ENCODE results near the gene CTNNBIP1. TPM values are rescaled to one million over a fixed set of nuclear protein-coding genes. Genes with fewer than 3 reads are reported as not detected.

Gene CTNNBIP1
- total and polyA plus RNA-seq, 8 donors = 9.4 to 27.3 (median 19.1) TPM

- Histone ChIP-seq H3K9me3 (no peaks in the 10 kb centered on the region), H3K4me1 (peaks cover 15 to 24% (median 22%) of the 10 kb centered on the region in 3 donors), H3K27me3 (no peaks in the 10 kb centered on the region), H3K36me3 (no peaks in the 10 kb centered on the region), H3K27ac (peak overlapping the region; percentile 70 to 93 (median 87)), H3K4me3 (peak overlapping the region in 1 of 4 donors; percentile 13)
- WGBS, 2 donors = 4 to 5% methylated on average over 17 of the region's 17 CpGs
- DNase-seq (peak; percentile 80 to 93 (median 92)), ATAC-seq (peak; percentile 83 to 90 (median 84)), FAIRE-seq (no peak)
- intact Hi-C loops (cut with DNase I) = no loop called here
- TF ChIP-seq CTCF (IDR thresholded peaks at IDR 0.05) = no peak
Observed at GRCh38 chr1:9825093-9826074, 84.7 kb downstream of the CTNNBIP1 start.

GRCh38 chr1:9824702-9825089 is 85.4 kb downstream of the CTNNBIP1 start:
- Histone ChIP-seq H3K36me3 (no peaks in the 10 kb centered on the region), H3K27me3 (no peaks in the 10 kb centered on the region), H3K4me3 (peak overlapping the region in 2 of 4 donors; percentile 77 to 81), H3K27ac (peak overlapping the region; percentile 55 to 93 (median 87)), H3K4me1 (peaks cover 15 to 24% (median 22%) of the 10 kb centered on the region in 3 donors), H3K9me3 (no peaks in the 10 kb centered on the region)
- FAIRE-seq (no peak), ATAC-seq (peak in 3 of 4 donors; percentile 2 to 3 (median 2)), DNase-seq (peak in 1 of 6 donors; percentile 46)
- WGBS, 2 donors = 21 to 28% methylated on average over 12 of the region's 12 CpGs
- TF ChIP-seq CTCF (IDR thresholded peaks at IDR 0.05) = no peak
- intact Hi-C loops (cut with DNase I) = no loop called here

GRCh38 chr1:9823943-9824701 is 85.9 kb downstream of the CTNNBIP1 start, which contains the start of gene CLSTN1:
Gene CLSTN1 (minus strand): TSS chr1:9823965. CDS start chr1:9823733, 232 bp downstream.
- Histone ChIP-seq H3K4me3 (peak within 1 kb of the TSS; percentile 61 to 94 (median 79)), H3K27ac (peak within 1 kb of the TSS; percentile 73 to 93 (median 87)), H3K27me3 (no peaks in the 10 kb centered on the region), H3K4me1 (peaks cover 15 to 24% (median 22%) of the 10 kb centered on the region in 3 donors), H3K36me3 (no peaks in the 10 kb centered on the region), H3K9me3 (no peaks in the 10 kb centered on the region)
- FAIRE-seq (no peak), ATAC-seq (peak; percentile 46 to 75 (median 59)), DNase-seq (peak; percentile 87 to 95 (median 92))
- TF ChIP-seq CTCF (IDR thresholded peaks at IDR 0.05) = no peak
- intact Hi-C loops (cut with DNase I) = no loop called here
- WGBS, 2 donors = 1% methylated on average over 45 to 93 of the region's 93 CpGs

GRCh38 chr1:9823693-9823942 is 86.5 kb downstream of the CTNNBIP1 start:
- H3K4me1 ChIP-seq = peaks cover 15 to 24% (median 22%) of the 10 kb centered on the region in 3 donors
- ATAC-seq = peak in 3 of 4 donors; percentile 0 to 46 (median 7)
- peak overlapping the region; percentile 61 to 94 (median 79) for H3K4me3 ChIP-seq
- intact Hi-C loops (cut with DNase I) = no loop called here
- 0% methylated on average over 32 to 40 of the region's 40 CpGs for WGBS, 2 donors
- no peak for FAIRE-seq
- DNase-seq = no peak
- peak overlapping the region; percentile 60 to 92 (median 79) for H3K27ac ChIP-seq
- no peak for TF ChIP-seq CTCF (IDR thresholded peaks at IDR 0.05)
- H3K27me3 ChIP-seq = no peaks in the 10 kb centered on the region
- H3K9me3 ChIP-seq = no peaks in the 10 kb centered on the region
- no peaks in the 10 kb centered on the region for H3K36me3 ChIP-seq
